HG03060 (cell line): ENCODE results near the gene IL1RAPL1.

Experiments used
- ATAC-seq: cut with Tn5 transposase; IDR thresholded peaks from one replicate; pipeline ENCODE4 v1.9.1; 2021; ENCODE audit warnings: low read depth, moderate number of reproducible peaks; ENCODE audit not compliant: unreplicated experiment

Gene IL1RAPL1

DNA sequence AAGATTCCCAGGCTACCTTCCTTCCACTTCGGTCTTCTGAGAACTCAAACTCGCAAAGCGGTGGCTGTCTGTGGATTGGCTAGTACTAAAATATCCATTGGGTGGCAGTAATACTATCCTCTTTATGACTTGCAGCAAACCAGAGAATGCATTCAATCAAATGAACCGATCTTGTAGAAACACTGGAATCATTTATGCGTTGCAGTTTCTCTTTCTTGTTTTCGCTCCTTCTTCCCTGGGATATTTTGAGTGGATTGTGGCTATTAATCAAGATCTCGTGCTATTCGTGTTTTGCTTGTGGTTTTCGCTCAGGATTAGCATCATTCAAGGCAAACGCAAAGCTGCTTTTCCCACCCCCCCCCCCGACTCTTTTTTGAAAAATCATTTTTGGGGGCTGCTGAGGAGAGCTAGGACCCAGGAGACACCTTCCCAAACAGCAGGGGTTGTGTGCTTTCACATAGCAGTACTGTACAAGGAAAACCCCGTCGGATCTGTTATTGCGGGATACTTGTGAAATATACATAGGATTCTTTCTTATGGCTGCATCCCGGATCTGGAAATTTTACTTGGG lies at the start of gene IL1RAPL1:
Gene IL1RAPL1 (plus strand): TSS at position 466 of the 571 bp plus-strand sequence.
- ATAC-seq: no peak

DNA sequence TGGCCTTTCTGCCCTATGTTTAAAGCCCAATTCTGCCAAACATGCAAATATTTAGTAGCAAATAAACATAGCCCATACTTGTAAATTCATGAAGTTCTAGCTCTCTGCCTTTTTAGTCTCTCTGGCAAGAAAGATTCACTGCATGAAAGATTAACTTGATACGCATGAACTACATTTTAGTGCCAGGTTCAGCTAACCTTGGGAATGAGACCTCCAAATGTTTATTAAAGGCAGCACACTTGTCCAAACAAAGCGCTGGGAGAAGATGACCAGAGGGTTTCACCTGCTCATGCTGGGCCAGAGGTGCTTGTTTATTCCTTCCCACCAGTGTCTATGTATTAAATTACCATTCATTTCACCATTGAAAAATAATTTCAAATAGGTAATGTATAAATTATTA lies 44.5 kb upstream of the IL1RAPL1 start:
- no peak for ATAC-seq

DNA sequence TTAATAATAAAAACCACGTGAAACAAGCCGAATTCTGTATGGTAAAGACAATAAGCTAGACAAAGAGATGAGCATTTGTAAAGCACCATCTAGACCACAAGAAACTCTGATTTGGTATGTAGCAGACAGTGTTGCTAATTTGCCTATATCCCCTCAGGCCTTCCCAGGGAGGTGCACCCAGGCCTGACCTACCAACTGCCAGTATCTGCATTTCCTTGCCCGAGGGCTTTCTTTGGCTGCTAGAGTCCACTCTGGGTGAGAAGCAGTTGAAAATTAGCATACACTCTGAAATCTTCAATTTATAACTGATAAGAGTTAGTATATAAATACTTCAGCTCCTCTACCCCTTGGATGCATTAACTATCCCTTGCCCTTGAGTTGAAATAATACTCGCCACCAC lies 37.4 kb upstream of the IL1RAPL1 start:
- no peak for ATAC-seq

DNA sequence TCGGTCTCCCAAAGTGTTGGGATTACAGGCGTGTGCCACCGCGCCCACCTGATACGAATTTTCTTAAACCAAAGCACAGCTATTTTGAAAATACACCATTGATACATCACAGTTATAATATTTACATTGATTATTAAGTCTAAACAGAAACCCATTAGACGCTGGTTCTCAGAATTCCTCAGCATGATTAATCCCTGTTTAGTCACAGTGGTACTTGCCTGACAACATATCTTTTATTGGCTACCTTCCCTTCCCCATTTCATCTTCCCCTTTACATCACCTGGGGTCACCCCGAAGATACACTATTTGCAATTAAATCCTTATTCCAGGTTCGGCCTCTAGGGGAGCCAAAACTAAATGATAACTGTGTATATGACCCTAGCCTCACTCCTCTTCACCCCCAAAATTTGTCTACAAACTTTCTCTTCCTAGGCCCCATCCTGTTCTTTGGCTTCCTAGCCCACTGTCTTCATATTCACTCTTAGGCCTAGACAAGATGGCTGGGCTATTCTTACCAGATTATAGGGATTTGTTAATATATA lies 36.8 kb upstream of the IL1RAPL1 start:
- no peak for ATAC-seq

DNA sequence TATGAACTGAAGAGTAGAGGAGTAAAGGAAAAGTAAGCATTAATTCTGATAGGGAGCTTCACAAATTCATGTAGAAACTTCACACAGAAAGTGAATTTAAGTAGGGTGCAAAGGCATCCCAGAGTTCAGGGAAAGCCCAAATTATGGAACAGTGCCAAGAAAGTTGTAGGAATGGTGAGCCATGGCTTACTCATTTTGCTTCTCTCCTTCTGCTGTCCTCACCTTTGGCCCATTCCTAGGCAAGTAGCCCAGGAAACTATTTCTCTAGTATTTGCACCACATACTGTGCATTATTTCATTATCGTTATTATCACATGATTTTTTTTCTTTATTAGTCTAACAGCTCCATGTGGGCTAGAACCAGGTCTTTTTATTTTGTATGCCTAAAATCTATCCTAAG lies 34.9 kb upstream of the IL1RAPL1 start:
- no peak for ATAC-seq

DNA sequence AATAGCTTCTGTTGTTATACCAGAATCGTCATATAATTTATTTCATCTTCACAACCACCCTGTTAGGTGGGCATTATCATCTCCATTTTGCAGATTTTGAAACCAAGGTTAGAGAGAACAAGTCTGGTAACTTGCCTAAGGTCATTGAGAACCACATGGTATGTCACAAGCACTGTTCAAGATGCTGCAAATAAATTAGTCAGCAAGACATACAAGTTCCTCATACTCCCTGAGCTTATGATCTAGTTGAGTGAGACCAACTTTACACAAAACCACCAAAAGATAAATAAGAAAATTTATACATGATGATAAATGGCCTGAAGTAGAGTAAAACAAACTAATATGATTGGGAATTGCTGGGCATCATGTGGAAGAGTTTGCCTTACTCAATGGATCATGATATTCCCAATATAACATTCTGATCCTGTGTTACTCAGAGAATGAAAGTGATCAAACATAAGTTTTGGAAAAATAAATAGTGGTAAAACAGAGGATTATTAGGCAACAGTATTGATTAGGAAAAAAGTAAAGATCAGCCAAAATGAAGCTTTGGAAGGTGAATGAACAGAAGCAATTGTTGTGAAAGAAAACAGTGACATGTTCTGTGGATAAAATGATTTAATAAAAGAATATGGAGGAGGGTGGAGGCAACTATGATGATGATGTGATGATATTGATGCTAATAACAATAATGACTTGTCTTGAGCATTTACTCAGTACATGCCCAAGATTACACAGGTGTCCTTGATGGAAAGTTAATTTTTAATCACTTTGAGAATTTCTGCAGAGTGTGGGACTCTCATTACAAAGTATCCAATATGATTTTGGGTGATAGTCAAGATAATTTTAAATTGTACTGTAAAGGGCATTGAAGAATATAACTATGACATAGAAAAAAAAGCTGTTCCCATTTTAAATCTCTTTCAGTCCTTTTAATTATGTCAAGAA lies 34.1 kb upstream of the IL1RAPL1 start:
- ATAC-seq: no peak

DNA sequence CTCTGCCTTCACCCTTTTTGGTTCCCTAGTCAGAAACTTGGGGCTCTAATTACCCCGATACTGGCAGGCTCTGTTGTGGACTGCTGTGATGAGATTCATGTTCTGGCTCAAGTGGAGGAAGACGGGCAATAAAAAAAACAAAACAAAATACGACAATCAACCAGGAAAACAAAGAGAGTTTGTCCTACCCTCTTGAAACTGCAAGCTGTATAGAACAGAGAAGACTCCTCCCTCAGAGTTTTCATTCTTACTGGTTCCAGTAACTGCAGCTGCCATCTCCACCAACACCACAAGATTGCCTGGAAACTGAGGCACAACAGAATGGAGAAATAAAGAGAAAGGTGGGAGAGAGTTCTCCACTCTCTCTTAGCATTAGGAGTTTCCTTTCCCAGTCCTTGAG lies 11.1 kb upstream of the IL1RAPL1 start:
- ATAC-seq: no peak

DNA sequence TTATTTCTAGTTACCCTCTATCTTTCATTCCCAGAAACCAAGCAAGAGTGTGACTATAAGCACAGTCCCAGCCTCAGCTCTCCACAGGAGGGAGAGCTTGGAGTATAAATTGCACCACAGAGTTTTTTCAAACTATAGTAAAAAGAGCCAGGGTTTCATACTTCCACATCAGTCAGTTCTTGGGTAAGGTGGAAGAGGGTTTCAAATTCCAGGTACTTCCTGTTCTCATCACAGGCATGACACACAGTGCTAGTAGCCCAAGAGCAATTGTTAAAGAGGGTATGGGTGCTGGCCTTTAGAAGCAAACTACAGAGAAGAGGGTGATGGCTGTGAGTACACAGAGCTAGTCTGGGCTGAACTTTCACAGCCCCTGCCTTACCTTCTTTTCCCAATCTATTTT lies 5.7 kb upstream of the IL1RAPL1 start:
- no peak for ATAC-seq

DNA sequence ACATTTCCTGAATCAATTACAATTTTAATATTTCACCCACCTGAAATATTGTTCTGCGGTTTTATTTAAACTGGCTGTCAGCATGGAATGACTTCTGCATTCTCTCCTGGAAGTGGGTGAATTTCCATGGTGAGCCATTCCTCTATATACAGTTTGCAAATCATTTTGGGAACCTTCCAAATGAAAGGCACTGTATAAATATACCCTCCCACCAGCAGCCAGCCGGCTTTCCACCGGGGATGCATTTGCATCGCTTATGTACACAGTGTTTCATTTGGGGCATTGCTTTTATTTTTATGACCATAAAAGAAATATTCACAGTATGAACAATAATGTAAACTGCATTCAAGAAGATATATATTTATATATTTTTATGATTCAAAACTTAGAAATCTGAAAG lies 4.7 kb upstream of the IL1RAPL1 start:
- no peak for ATAC-seq

DNA sequence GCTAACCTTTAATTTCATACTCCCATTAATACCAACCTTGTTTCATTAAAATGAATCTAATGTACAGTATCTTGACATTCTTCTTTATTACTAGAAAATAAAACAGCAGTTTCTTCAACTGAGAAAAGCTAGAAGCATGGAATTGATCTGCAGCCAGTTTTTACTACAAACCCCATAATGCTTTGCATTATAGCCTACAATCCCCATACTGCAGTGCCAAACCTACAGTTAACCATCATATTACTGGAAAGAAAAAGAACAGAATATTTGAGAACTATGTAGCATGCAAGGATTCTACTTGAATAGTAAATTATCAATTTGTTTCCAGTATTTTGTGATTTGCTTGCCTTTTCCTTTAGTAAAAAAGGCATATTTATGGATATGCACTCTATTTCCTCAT lies 3.2 kb upstream of the IL1RAPL1 start:
- ATAC-seq: no peak

DNA sequence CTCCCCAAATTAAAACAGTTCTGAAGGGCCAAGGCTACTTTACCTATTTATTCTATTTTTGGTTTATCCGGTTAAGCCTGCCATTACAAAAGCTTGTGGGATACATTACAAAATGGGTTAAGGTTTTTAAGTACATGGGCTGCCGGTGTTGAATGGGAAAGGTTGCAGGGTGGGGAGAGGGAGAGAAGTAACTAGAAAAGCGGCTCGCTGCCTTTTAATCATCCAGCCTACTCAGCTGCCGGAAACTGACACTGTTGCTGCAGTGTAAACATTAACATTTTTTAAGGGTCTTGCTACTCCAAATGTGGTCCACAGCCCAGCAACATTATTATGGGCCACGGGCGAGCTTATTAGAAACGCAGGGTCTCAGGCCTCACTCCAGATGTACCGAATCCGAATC lies 1.5 kb upstream of the IL1RAPL1 start:
- no peak for ATAC-seq

DNA sequence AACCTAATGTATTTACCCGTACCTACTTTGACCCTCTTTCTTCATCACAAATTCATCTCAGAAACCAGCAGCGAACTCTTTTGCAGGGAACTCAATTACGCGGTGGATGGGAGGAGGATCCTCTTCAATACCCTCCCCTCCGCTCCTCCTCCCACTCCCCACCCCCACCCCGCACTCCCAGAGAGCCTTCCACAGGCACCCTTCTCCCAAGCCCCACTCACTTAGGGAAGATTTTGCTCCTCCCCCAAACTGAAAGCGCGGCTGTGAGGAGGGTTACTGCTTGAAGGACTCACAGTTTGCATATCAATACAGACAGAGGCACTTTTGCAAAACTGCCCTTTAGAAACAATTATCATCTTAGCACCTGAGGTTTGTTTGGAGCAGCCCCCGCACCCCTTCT lies 960 bp upstream of the IL1RAPL1 start:
- no peak for ATAC-seq

DNA sequence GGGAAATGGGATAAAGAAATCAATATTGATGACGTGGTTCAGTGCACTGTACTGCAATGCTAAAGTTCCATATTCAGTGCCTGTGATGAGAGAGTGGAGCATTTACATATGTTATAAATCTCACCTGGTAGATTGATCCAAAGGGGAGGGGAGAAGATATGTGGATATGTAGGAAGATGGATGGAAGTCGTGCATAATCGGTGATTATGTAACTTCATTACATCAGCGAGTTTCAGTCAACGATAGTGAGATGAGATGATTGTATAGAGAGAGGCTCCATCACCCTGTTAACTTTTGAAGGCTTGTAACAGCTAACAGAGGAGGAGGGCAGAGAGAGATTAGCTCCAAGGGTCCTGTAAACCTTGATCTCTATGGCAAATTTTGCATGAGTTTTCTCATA lies 1.8 kb downstream of the IL1RAPL1 start:
- ATAC-seq: no peak

DNA sequence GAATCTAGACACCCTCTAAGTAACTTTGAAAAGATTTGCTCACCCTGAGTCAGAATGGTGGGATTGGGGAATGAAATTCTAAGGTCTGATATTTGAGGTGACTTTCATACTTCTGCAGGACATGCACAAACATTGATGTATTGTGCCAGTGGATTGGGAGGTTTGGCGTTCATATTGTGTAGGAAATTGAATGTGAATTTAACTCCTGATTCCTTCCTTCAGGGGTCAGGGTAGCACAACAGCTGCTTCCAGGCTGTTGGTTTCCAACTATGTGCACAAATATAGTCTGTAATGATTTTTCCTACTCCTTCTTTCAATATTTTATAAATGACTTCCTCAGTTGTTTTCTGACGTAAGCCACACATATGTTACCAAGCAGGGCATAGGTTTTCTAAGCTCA lies 3.1 kb downstream of the IL1RAPL1 start:
- ATAC-seq: no peak

DNA sequence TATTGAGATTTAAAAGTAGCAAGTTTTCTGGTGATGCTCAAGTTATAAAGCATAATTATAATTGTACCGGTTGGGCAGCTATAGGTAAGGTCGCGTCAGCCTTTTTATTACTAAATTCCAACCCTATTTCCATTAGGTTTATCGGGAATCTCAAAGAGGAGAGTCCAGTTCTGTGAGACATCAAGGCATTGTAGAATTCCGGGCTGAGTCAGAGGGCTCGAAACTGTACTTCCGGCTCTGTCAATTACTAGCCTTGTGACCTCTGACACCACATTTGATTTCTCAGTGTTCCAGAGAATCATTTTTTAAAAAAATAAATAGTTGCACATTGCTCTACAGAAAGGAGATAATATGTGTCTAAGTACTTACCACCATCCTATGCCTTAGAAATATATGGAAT lies 4.3 kb downstream of the IL1RAPL1 start:
- ATAC-seq: no peak

DNA sequence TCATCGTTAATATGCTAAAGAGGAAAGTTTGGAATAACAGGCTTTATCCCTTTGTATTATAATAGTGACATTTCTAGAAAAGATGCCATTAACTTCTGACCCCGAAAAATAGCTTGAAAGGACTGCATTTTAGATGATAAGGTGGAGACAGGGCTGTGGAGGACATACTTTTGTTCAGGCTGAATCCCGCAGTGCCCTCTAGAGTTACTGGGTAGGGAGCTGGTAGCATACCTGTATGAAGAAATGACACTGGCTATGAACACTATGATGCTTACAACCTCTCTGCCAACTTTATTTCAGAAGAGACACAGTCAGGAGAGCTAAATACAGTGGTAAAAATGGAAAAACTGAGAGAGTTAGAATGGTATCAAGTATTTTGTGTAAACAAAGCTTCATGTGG lies 8.1 kb downstream of the IL1RAPL1 start:
- no peak for ATAC-seq

DNA sequence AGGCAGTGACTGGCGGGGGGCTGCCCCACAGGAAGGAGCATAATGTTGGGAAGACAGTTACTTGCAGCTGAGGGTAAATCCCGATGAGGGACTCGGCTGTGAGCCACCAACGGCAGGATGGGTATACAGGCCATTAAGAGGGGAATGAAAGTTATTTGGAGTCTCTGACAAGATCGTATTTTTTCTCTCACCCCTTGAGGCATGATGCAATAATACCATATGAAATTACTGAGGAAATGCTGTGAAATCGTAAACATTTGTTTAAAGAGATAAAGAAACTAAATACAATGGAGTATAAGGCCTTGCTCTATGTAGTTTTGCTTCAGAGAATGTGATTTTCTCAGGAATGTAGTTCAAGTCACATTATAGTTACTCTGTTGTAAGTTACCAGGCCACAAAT lies 12.7 kb downstream of the IL1RAPL1 start:
- ATAC-seq: no peak

DNA sequence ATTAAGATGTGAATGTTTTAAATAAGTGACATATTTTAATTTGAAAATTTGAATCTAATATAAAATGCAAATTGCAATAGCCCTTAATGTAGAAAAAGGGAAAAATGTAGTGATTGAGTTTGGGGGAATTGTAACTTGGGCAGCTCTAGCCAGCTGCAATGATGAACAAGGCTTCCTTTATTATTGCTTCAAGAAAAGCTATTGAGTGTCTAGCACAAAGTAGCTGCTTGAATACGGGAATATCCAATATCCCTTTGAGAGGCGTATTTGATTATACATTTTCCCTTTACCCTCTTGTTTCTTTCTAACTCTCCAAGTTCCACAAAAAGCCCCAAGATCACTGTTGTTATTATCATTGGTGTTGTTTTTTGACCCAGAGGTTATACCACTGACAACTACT lies 21.8 kb downstream of the IL1RAPL1 start:
- ATAC-seq: no peak

DNA sequence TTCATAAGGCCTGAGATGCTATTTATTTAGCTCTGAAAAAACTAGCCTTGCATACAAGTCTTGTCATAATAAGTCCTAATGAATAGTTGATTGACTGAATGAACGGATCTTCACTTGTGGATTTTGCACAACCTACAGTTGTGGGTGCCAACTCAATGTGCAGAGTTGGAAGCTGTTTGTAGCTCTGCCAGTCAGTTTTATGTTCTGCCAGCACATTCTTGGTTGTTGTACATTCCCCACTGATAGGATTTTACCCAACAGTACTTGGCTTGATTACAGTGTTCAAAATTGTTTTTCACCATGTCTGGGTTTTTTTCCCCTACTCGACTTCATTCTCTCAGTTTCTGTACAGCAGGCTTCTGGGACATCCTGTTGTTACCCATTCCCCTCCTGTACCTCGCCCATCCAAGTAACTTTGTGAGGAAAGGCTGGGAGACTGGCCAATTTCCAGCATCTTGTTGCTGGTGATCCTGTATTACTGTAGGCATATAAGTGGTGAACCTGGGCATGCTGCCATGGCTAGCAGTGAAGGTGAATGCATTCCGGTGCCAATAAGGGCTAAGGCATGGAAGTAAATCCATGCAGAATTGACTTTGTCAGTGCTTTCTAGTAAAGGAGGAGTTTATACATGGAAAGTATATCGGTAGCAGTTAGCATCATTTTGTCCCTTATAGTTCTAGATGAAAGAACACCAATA lies 22.8 kb downstream of the IL1RAPL1 start:
- no peak for ATAC-seq

DNA sequence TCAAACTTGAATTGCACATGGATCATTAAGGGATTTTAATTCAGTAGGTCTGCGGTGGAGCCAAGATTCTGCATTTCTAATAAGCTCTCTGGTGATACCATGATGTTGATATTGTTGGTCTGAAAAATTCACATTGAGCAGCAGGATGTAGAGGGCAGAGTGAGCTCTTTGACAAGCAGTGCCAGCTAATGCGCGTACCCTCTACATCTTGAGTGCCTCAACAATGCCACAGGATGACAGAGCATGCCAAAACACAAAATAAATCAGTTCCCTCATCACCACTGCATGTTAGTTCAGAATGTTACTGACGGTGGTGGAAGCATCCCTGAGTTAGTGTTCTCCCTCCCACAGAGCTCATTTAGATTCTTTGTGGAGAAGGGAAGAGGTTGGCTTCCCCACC lies 23.5 kb downstream of the IL1RAPL1 start:
- ATAC-seq: no peak

DNA sequence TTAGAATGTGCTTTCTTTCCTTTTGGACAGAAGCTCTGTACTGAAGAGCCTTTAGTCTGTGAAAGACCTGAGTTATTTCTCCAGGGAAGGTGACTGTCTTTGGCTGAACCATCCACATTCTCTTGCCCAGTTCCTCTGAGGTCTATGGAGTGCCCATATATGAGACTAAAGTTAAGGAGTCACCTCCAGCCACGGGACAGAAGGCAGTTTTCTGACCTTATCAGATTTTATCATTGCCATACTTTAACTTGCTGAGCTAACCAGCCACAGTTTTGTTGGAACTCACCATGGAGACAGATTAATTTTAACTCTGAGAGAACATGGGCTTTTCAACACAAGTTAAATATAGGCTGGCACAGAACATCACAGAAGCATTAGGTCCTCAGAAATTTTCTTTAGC lies 26.3 kb downstream of the IL1RAPL1 start:
- ATAC-seq: no peak
